HG03457 (cell line): ENCODE data around the gene SEMA6B.

Experiments
- ATAC-seq: cut with Tn5 transposase; IDR thresholded peaks from one replicate; pipeline ENCODE4 v1.9.1; 2021; ENCODE audit warnings: moderate number of reproducible peaks; ENCODE audit not compliant: unreplicated experiment

The SEMA6B gene

GRCh38 chr19:4497770-4498389 lies 61.6 kb downstream of the SEMA6B start:
- no peak for ATAC-seq

DNA sequence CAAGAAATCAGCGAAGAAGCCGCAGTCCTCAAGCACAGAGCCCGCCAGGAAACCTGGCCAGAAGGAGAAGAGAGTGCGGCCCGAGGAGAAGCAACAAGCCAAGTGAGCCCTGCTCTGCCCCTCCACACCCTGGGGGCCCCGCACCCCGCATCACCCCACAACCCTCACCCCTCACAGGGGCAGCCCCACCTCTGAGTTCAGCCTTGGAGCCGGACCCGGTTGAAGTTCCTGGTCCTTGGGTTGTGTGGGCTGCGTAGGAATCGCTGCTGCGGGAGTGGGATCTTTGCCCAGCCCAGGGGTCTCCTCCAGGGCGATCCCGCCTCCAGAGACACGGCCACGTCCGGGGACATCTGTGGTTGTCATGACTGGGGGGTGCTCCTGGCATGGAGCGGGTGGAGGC lies 63.2 kb downstream of the SEMA6B start:
- no peak for ATAC-seq

DNA sequence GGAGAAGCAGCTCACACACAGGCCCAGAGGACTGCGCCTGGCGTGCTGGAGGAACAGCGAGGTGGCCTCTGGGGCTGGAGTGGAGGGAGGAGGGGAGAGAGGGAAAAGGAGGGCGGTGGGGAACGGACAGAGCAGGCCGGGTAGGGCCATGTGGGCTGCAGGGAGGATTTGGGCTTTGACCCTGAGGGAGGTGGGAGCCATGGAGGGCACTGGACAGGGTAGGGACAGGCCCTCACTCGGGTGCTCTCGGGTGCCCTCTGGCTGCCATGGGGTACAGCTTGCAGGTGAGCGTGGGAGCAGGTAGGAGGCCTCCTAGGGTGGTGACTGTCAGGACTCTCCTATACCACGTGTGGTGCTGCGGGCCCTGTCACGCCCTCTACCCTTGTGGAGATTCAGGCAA lies 64.0 kb downstream of the SEMA6B start:
- no peak for ATAC-seq

GRCh38 chr19:4494691-4495064 lies 64.8 kb downstream of the SEMA6B start:
- ATAC-seq: no peak

- no peak for ATAC-seq
These were observed 65.4 kb downstream of the SEMA6B start for GRCh38 chr19:4493929-4494690.

GRCh38 chr19:4493104-4493928 lies 66.2 kb downstream of the SEMA6B start:
- ATAC-seq: no peak
